Neural cell (in vitro differentiated cells): ENCODE data around the gene NISCH. TPM values are rescaled to one million over a fixed set of nuclear protein-coding genes. Genes with fewer than 3 reads are reported as not detected.

ENCODE experiments used
- H2AFZ ChIP-seq: fragments of 200-600, 300-800 bp; sonication (generic), shearing (Covaris generic); 2 replicates; pipeline ENCODE4 v1.6.0; 2014; ENCODE audit warnings: low read depth, mild to moderate bottlenecking, antibody characterized with exemption, low read length, moderate library complexity
- H3F3A ChIP-seq: fragments of 200-600 bp; shearing (Covaris generic); 2 replicates; pipeline ENCODE4 v1.6.1; 2016; ENCODE audit warnings: mild to moderate bottlenecking, moderate library complexity, mixed read lengths, antibody characterized with exemption, low read length; ENCODE audit not compliant: insufficient read depth, poor library complexity, severe bottlenecking
- H3K27ac ChIP-seq: fragments of 200-600, 300-800 bp; sonication (generic), shearing (Covaris generic); 2 replicates; pipeline ENCODE4 v1.5.1; 2014; ENCODE audit warnings: mild to moderate bottlenecking, low read length, moderate library complexity
- H3K27me3 ChIP-seq: fragments of 300-800, 200-600 bp; sonication (generic), shearing (Covaris generic); 2 replicates; pipeline ENCODE4 v1.6.0; 2014; ENCODE audit warnings: mild to moderate bottlenecking, low read depth, low read length, moderate library complexity; ENCODE audit not compliant: insufficient read depth
- H3K36me3 ChIP-seq: fragments of 300-800, 200-600 bp; sonication (generic), shearing (Covaris generic); 2 replicates; pipeline ENCODE4 v1.5.1; 2014; ENCODE audit warnings: mild to moderate bottlenecking, antibody characterized with exemption, low read length, moderate library complexity; ENCODE audit not compliant: insufficient read depth
- H3K4me2 ChIP-seq: fragments of 300-800, 200-600 bp; sonication (generic), shearing (Covaris generic); 2 replicates; pipeline ENCODE4 v1.6.0; 2014; ENCODE audit warnings: mild to moderate bottlenecking, low read length
- H3K4me3 ChIP-seq: fragments of 300-800, 200-600 bp; sonication (generic), shearing (Covaris generic); 2 replicates; pipeline ENCODE4 v1.5.1; 2014; ENCODE audit warnings: mild to moderate bottlenecking, low read length, moderate library complexity
- H3K79me2 ChIP-seq: fragments of 200-600 bp; shearing (Covaris generic); replicated peaks from 2 replicates; pipeline ENCODE4 v1.6.0; 2014; ENCODE audit warnings: mild to moderate bottlenecking, low read length, moderate library complexity; ENCODE audit not compliant: insufficient read depth
- H3K9ac ChIP-seq: fragments of 300-800, 200-600 bp; sonication (generic), shearing (Covaris generic); 2 replicates; pipeline ENCODE4 v1.6.1; 2016; ENCODE audit warnings: mild to moderate bottlenecking, low read length, mixed read lengths
- H3K9me2 ChIP-seq: fragments of 200-600 bp; shearing (Covaris generic); 2 replicates; pipeline ENCODE4 v1.6.1; 2016; ENCODE audit warnings: mild to moderate bottlenecking, low read length, mixed read lengths; ENCODE audit not compliant: insufficient read depth
- H3K9me3 ChIP-seq: fragments of 200-600, 300-800 bp; sonication (generic), shearing (Covaris generic); 2 replicates; pipeline ENCODE4 v1.6.1; 2016; ENCODE audit warnings: mild to moderate bottlenecking, mixed run types, low read length, moderate library complexity, mixed read lengths
- H4K20me1 ChIP-seq: fragments of 200-600 bp; shearing (Covaris generic); 2 replicates; pipeline ENCODE4 v1.6.1; 2016; ENCODE audit warnings: mild to moderate bottlenecking, mixed run types; ENCODE audit not compliant: insufficient read depth
- CTCF ChIP-seq: fragments of 450-650 bp; IDR thresholded peaks from 2 replicates; pipeline ENCODE4 v1.5.1; 2014; ENCODE audit warnings: antibody characterized with exemption, mild to moderate bottlenecking, moderate library complexity; ENCODE audit not compliant: poor library complexity, severe bottlenecking
- EP300 ChIP-seq: fragments of 450-650 bp; conservative IDR thresholded peaks from 2 replicates; pipeline ENCODE4 v1.6.1; 2014; ENCODE audit warnings: antibody characterized with exemption, mild to moderate bottlenecking, moderate library complexity; ENCODE audit not compliant: poor library complexity, severe bottlenecking
- EZH2 ChIP-seq: fragments of 200-600, 300-800 bp; shearing (Covaris generic), sonication (generic); IDR thresholded peaks from 2 replicates; pipeline ENCODE4 v1.6.1; 2014; ENCODE audit warnings: antibody characterized with exemption, low read length, borderline replicate concordance, mild to moderate bottlenecking; ENCODE audit not compliant: insufficient read depth, poor library complexity, severe bottlenecking
- MXI1 ChIP-seq: fragments of 450-650 bp; conservative IDR thresholded peaks from 2 replicates; pipeline ENCODE4 v1.6.1; 2014; ENCODE audit warnings: antibody characterized with exemption, mild to moderate bottlenecking; ENCODE audit not compliant: poor library complexity, severe bottlenecking
- POLR2AphosphoS5 ChIP-seq: IDR thresholded peaks from 2 replicates; pipeline ENCODE4 v1.6.1; 2012
- RAD21 ChIP-seq: fragments of 450-650 bp; conservative IDR thresholded peaks from 2 replicates; pipeline ENCODE4 v1.6.1; 2014; ENCODE audit warnings: antibody characterized with exemption, mild to moderate bottlenecking, moderate library complexity
- REST ChIP-seq: IDR thresholded peaks from 2 replicates; pipeline ENCODE4 v1.6.1; 2012; ENCODE audit warnings: borderline replicate concordance
- SMC3 ChIP-seq: fragments of 450-650 bp; conservative IDR thresholded peaks from 2 replicates; pipeline ENCODE4 v1.6.1; 2014; ENCODE audit warnings: antibody characterized with exemption, mild to moderate bottlenecking, moderate library complexity; ENCODE audit not compliant: poor library complexity
- TAF1 ChIP-seq: IDR thresholded peaks from 2 replicates; pipeline ENCODE4 v1.6.1; 2012; ENCODE audit warnings: low read depth
- polyA plus RNA-seq: library from polyadenylated mRNA; depleted of rRNA; stranded (reverse); fragments of >200 nt; gene quantifications from 2 replicates; pipeline ENCODE4 v1.2.3, GENCODE V29; 2014

The NISCH gene
- polyA plus RNA-seq, 1 donor from 2014 or later: 88.9 TPM

- no peaks in the 10 kb centered on the region for H3K9me2 ChIP-seq
- no peak overlapping the region for H3K9ac ChIP-seq
- H4K20me1 ChIP-seq: no peaks in the 10 kb centered on the region
- H3K36me3 ChIP-seq: no peaks in the 10 kb centered on the region
- no peak overlapping the region for H2AFZ ChIP-seq
- no peak overlapping the region for H3K4me2 ChIP-seq
- no peaks in the 10 kb centered on the region for H3K79me2 ChIP-seq
- TF ChIP-seq TAF1 (no peak), REST (no peak), CTCF (no peak), POLR2AphosphoS5 (no peak), EP300 (no peak), EZH2 (no peak), MXI1 (no peak), RAD21 (no peak), SMC3 (no peak)
- no peak overlapping the region for H3K4me3 ChIP-seq
- H3K27me3 ChIP-seq: no peaks in the 10 kb centered on the region
- no peaks in the 10 kb centered on the region for H3F3A ChIP-seq
- H3K9me3 ChIP-seq: no peaks in the 10 kb centered on the region
- no peak overlapping the region for H3K27ac ChIP-seq
Measured at GRCh38 chr3:52517796-52518722, 62.7 kb downstream of the NISCH start.

GRCh38 chr3:52518723-52519444 is 63.5 kb downstream of the NISCH start:
- no peaks in the 10 kb centered on the region for H3K9me2 ChIP-seq
- H3K27ac ChIP-seq: no peak overlapping the region
- no peaks in the 10 kb centered on the region for H3K9me3 ChIP-seq
- no peaks in the 10 kb centered on the region for H4K20me1 ChIP-seq
- H3K79me2 ChIP-seq: no peaks in the 10 kb centered on the region
- no peak overlapping the region for H3K4me3 ChIP-seq
- no peaks in the 10 kb centered on the region for H3K27me3 ChIP-seq
- H3F3A ChIP-seq: no peaks in the 10 kb centered on the region
- H3K4me2 ChIP-seq: no peak overlapping the region
- no peaks in the 10 kb centered on the region for H3K36me3 ChIP-seq
- H2AFZ ChIP-seq: no peak overlapping the region
- H3K9ac ChIP-seq: no peak overlapping the region
- no peak for TF ChIP-seq MXI1
- no peak for TF ChIP-seq REST
- no peak for TF ChIP-seq CTCF
- no peak for TF ChIP-seq RAD21
- no peak for TF ChIP-seq SMC3
- no peak for TF ChIP-seq POLR2AphosphoS5
- TF ChIP-seq EZH2: no peak
- TF ChIP-seq TAF1: no peak
- TF ChIP-seq EP300: no peak
